Gastrocnemius medialis (tissue), 4 donors: ENCODE data around the gene HERC2. TPM values are rescaled to one million over a fixed set of nuclear protein-coding genes. Genes with fewer than 3 reads are reported as not detected.

Source experiments
- ATAC-seq, 2 donors: fragments of 150-250 bp; one replicate each; pipeline ENCODE4 v1.9.1; 2016
- DNase-seq, 2 donors: peaks; one replicate each; pipeline ENCODE4 v3.0.0-alpha.2; 2019
- H3K27ac ChIP-seq, 4 donors: fragments of 200-600 bp; sonication (generic); 1 replicate in 1 of 4; 2 replicates in 3 of 4; pipeline ENCODE4 v1.5.1; 2016 to 2018; ENCODE audit warnings: mild to moderate bottlenecking in 2 of 4, moderate library complexity in 1 of 4
- H3K27me3 ChIP-seq, 3 donors: fragments of 200-600 bp; sonication (generic) in 2 of 3; 1 replicate in 1 of 3; 2 replicates in 2 of 3; pipeline versions ENCODE4 v1.5.1 to v1.6.0; 2016 to 2019; ENCODE audit warnings: mild to moderate bottlenecking in 1 of 3, moderate library complexity in 1 of 3
- H3K36me3 ChIP-seq, 2 donors: fragments of 200-600 bp; sonication (generic) in 1 of 2; one replicate each; pipeline ENCODE4 v1.5.1; 2017 to 2018
- H3K4me1 ChIP-seq, 2 donors: fragments of 200-600 bp; sonication (generic) in 1 of 2; one replicate each; pipeline ENCODE4 v1.5.1; 2016 to 2017; ENCODE audit warnings: mild to moderate bottlenecking in 2 of 2
- H3K4me3 ChIP-seq, 4 donors: fragments of 200-600 bp; sonication (generic) in 3 of 4; 1 replicate in 1 of 4; 2 replicates in 3 of 4; pipeline ENCODE4 v1.5.1; 2016 to 2019; ENCODE audit warnings: mild to moderate bottlenecking in 2 of 4
- H3K9me3 ChIP-seq, 3 donors: fragments of 200-600 bp; sonication (generic) in 2 of 3; 1 replicate in 1 of 3; 2 replicates in 2 of 3; pipeline ENCODE4 v1.5.1; 2016 to 2019
- CTCF ChIP-seq, 5 experiments: fragments of 450-650 bp in 3 of 5; fragments of 200-600 bp in 2 of 5; sonication (generic) in 2 of 5; IDR thresholded peaks in 4 of 5; conservative IDR thresholded peaks in 1 of 5; 1 replicate in 4 of 5; 2 replicates in 1 of 5; pipeline ENCODE4 v1.5.1; 2016 to 2019; ENCODE audit warnings: antibody characterized with exemption in 5 of 5, mild to moderate bottlenecking in 3 of 5, moderate library complexity in 3 of 5
- POLR2A ChIP-seq, 2 donors: fragments of 450-650 bp; IDR thresholded peaks; one replicate each; pipeline ENCODE4 v1.6.1; 2017; ENCODE audit warnings: antibody characterized with exemption in 2 of 2, mild to moderate bottlenecking in 2 of 2, moderate library complexity in 2 of 2
- in situ Hi-C, 4 donors: fragments of 200-750 bp; cut with MboI; loops; one replicate each; pipeline versions ENCODE4 v1.15.0 to v1.8.0; 2017; ENCODE audit warnings: low sequenced_read_pairs in 4 of 4
- intact Hi-C: fragments of 100-400 bp; cut with DNase I; formaldehyde crosslinking; loops from one replicate; pipeline ENCODE4 v1.15.1; 2023; ENCODE audit warnings: low total_unique reads
- total RNA-seq, 4 donors: library from RNA; depleted of rRNA; stranded (reverse); fragments of >200 nt; gene quantifications; one replicate each; pipeline versions ENCODE4 v1.1.0 to v1.2.3, GENCODE V29; 2016

Gene HERC2
- total RNA-seq, 4 donors from 2014 or later = 46.8 to 92.7 (median 62.2) TPM

- DNase-seq (no peak), ATAC-seq (no peak)
- H3K9me3 ChIP-seq = no peaks in the 10 kb centered on the region
- no peak for TF ChIP-seq CTCF (IDR thresholded peaks at IDR 0.05 in 4 of 5, conservative IDR thresholded peaks at IDR 0.05 in 1 of 5)
- no peak for TF ChIP-seq POLR2A (IDR thresholded peaks at IDR 0.05)
- no peaks in the 10 kb centered on the region for H3K27me3 ChIP-seq
- H3K4me3 ChIP-seq = no peak overlapping the region
- intact Hi-C loops (no loop called here), in situ Hi-C loops (no loop called here)
- peaks cover 0 to 42% of the 10 kb centered on the region in 2 donors for H3K36me3 ChIP-seq
- H3K4me1 ChIP-seq = no peaks in the 10 kb centered on the region
- no peak overlapping the region for H3K27ac ChIP-seq
These were observed 189.3 kb downstream of the HERC2 start for GRCh38 chr15:28132524-28133275.

GRCh38 chr15:28131946-28132345 lies 190.0 kb downstream of the HERC2 start:
- peaks cover 0 to 42% of the 10 kb centered on the region in 2 donors for H3K36me3 ChIP-seq
- H3K27me3 ChIP-seq = no peaks in the 10 kb centered on the region
- intact Hi-C loops (no loop called here), in situ Hi-C loops (no loop called here)
- H3K4me1 ChIP-seq = no peaks in the 10 kb centered on the region
- H3K4me3 ChIP-seq = no peak overlapping the region
- no peaks in the 10 kb centered on the region for H3K9me3 ChIP-seq
- no peak for DNase-seq
- no peak for TF ChIP-seq POLR2A (IDR thresholded peaks at IDR 0.05)
- H3K27ac ChIP-seq = no peak overlapping the region
- no peak for ATAC-seq

- Histone ChIP-seq H3K27me3 (no peaks in the 10 kb centered on the region), H3K4me3 (no peak overlapping the region), H3K36me3 (peaks cover 0 to 42% of the 10 kb centered on the region in 2 donors), H3K27ac (no peak overlapping the region), H3K4me1 (no peaks in the 10 kb centered on the region), H3K9me3 (no peaks in the 10 kb centered on the region)
- no peak for DNase-seq
- intact Hi-C loops (no loop called here), in situ Hi-C loops (no loop called here)
- TF ChIP-seq POLR2A (IDR thresholded peaks at IDR 0.05) = no peak
- TF ChIP-seq CTCF (IDR thresholded peaks at IDR 0.05 in 4 of 5, conservative IDR thresholded peaks at IDR 0.05 in 1 of 5) = no peak
- no peak for ATAC-seq
These were observed 190.6 kb downstream of the HERC2 start for GRCh38 chr15:28131400-28131799.

- H3K4me3 ChIP-seq = no peak overlapping the region
- H3K27ac ChIP-seq = no peak overlapping the region
- no peaks in the 10 kb centered on the region for H3K9me3 ChIP-seq
- TF ChIP-seq CTCF (IDR thresholded peaks at IDR 0.05 in 4 of 5, conservative IDR thresholded peaks at IDR 0.05 in 1 of 5) = no peak
- no peak for TF ChIP-seq POLR2A (IDR thresholded peaks at IDR 0.05)
- in situ Hi-C loops = no loop called here
- H3K36me3 ChIP-seq = peaks cover 0 to 42% of the 10 kb centered on the region in 2 donors
- no peaks in the 10 kb centered on the region for H3K4me1 ChIP-seq
- DNase-seq (no peak), ATAC-seq (no peak)
- no peaks in the 10 kb centered on the region for H3K27me3 ChIP-seq
- intact Hi-C loops = no loop called here
These were observed 191.3 kb downstream of the HERC2 start for GRCh38 chr15:28130651-28131050.

- Histone ChIP-seq H3K4me1 (no peaks in the 10 kb centered on the region), H3K9me3 (no peaks in the 10 kb centered on the region), H3K27me3 (no peaks in the 10 kb centered on the region), H3K4me3 (no peak overlapping the region), H3K27ac (no peak overlapping the region), H3K36me3 (peaks cover 0 to 33% of the 10 kb centered on the region in 2 donors)
- in situ Hi-C loops (no loop called here), intact Hi-C loops (no loop called here)
- no peak for ATAC-seq
- no peak for DNase-seq
- TF ChIP-seq CTCF (IDR thresholded peaks at IDR 0.05 in 4 of 5, conservative IDR thresholded peaks at IDR 0.05 in 1 of 5) (no peak), POLR2A (IDR thresholded peaks at IDR 0.05) (no peak)
These were observed 192.6 kb downstream of the HERC2 start for GRCh38 chr15:28129231-28129848.
